ENCODE results near the gene MLH3. TPM values are rescaled to one million over a fixed set of nuclear protein-coding genes. Genes with fewer than 3 reads are reported as not detected.

Gene MLH3
- polyA plus RNA-seq, 6 donors from 2014 or later: 6.4 to 17.3 (median 10.5) TPM

- Mint-ChIP-seq H3K9me3 (no peaks in the 10 kb centered on the region), H3K4me1 (no peaks in the 10 kb centered on the region), H3K4me3 (no peak overlapping the region), H3K27me3 (no peaks in the 10 kb centered on the region), H3K36me3 (no peaks in the 10 kb centered on the region), H3K27ac (no peak overlapping the region)
- no peak for DNase-seq
- ATAC-seq (ENCODE audit: low read depth in 2 of 2): no peak
Measured at GRCh38 chr14:74976264-74977113, 74.8 kb downstream of the MLH3 start.

- Mint-ChIP-seq H3K9me3 (no peaks in the 10 kb centered on the region), H3K4me3 (peak overlapping the region in 2 of 8 donors; percentile 33 to 74), H3K27me3 (no peaks in the 10 kb centered on the region), H3K27ac (peak overlapping the region in 1 of 6 donors; percentile 84), H3K36me3 (no peaks in the 10 kb centered on the region), H3K4me1 (no peaks in the 10 kb centered on the region)
- ATAC-seq (ENCODE audit: low read depth in 2 of 2): no peak
- no peak for DNase-seq
Measured at GRCh38 chr14:74975059-74975810, 76.0 kb downstream of the MLH3 start.

- no peaks in the 10 kb centered on the region for H3K27me3 Mint-ChIP-seq
- no peaks in the 10 kb centered on the region for H3K9me3 Mint-ChIP-seq
- H3K27ac Mint-ChIP-seq: peak overlapping the region in 2 of 6 donors; percentile 15 to 54
- H3K36me3 Mint-ChIP-seq: no peaks in the 10 kb centered on the region
- no peak overlapping the region for H3K4me3 Mint-ChIP-seq
- ATAC-seq (ENCODE audit: low read depth in 2 of 2): no peak
- H3K4me1 Mint-ChIP-seq: no peaks in the 10 kb centered on the region
- DNase-seq: no peak
Measured at GRCh38 chr14:74974364-74975058, 76.8 kb downstream of the MLH3 start.

- Mint-ChIP-seq H3K27me3 (no peaks in the 10 kb centered on the region), H3K36me3 (no peaks in the 10 kb centered on the region), H3K4me3 (no peak overlapping the region), H3K27ac (peak overlapping the region in 2 of 6 donors; percentile 15 to 54), H3K4me1 (no peaks in the 10 kb centered on the region), H3K9me3 (no peaks in the 10 kb centered on the region)
- no peak for ATAC-seq (ENCODE audit: low read depth in 2 of 2)
- no peak for DNase-seq
Measured at GRCh38 chr14:74973905-74974363, 77.3 kb downstream of the MLH3 start.

GRCh38 chr14:74973003-74973653 lies 78.1 kb downstream of the MLH3 start:
- Mint-ChIP-seq H3K27me3 (no peaks in the 10 kb centered on the region), H3K36me3 (no peaks in the 10 kb centered on the region), H3K4me1 (no peaks in the 10 kb centered on the region), H3K27ac (no peak overlapping the region), H3K9me3 (no peaks in the 10 kb centered on the region), H3K4me3 (no peak overlapping the region)
- DNase-seq: no peak
- ATAC-seq (ENCODE audit: low read depth in 2 of 2): peak in 1 of 2 donors; percentile 21

GRCh38 chr14:74968811-74969210 lies 82.5 kb downstream of the MLH3 start:
- Mint-ChIP-seq H3K27me3 (no peaks in the 10 kb centered on the region), H3K36me3 (no peaks in the 10 kb centered on the region), H3K9me3 (no peaks in the 10 kb centered on the region), H3K4me1 (peaks cover 0 to 4% (median 1%) of the 10 kb centered on the region in 3 donors), H3K27ac (peak overlapping the region in 1 of 6 donors; percentile 60), H3K4me3 (no peak overlapping the region)
- ATAC-seq (ENCODE audit: low read depth in 2 of 2) (no peak), DNase-seq (no peak)

GRCh38 chr14:74965486-74966153 lies 85.6 kb downstream of the MLH3 start:
- H3K27me3 Mint-ChIP-seq: no peaks in the 10 kb centered on the region
- DNase-seq (no peak), ATAC-seq (ENCODE audit: low read depth in 2 of 2) (no peak)
- H3K4me1 Mint-ChIP-seq: peaks cover 19 to 25% (median 21%) of the 10 kb centered on the region in 3 donors
- no peaks in the 10 kb centered on the region for H3K36me3 Mint-ChIP-seq
- no peak overlapping the region for H3K4me3 Mint-ChIP-seq
- H3K9me3 Mint-ChIP-seq: no peaks in the 10 kb centered on the region
- peak overlapping the region in 1 of 6 donors; percentile 50 for H3K27ac Mint-ChIP-seq

- ATAC-seq (ENCODE audit: low read depth in 2 of 2): no peak
- no peak for DNase-seq
- Mint-ChIP-seq H3K36me3 (no peaks in the 10 kb centered on the region), H3K27me3 (no peaks in the 10 kb centered on the region), H3K9me3 (no peaks in the 10 kb centered on the region), H3K4me1 (peaks cover 19 to 25% (median 21%) of the 10 kb centered on the region in 3 donors), H3K27ac (no peak overlapping the region), H3K4me3 (no peak overlapping the region)
Measured at GRCh38 chr14:74964787-74965485, 86.3 kb downstream of the MLH3 start.

Other genes with a start within 250 kb of the MLH3 start
- under 1 TPM in 1 of 6 donors, not detected in 5; 0.22 TPM for gene PROX2, start 175.3 kb downstream of the MLH3 start, polyA plus RNA-seq (ENCODE audit: low read depth in 6 of 6)
- 10 to 100 TPM in 1 of 6 donors, 1 to 10 TPM in 5; 6.6 to 10.5 (median 8.2) TPM for gene DLST, start 169.6 kb downstream of the MLH3 start, polyA plus RNA-seq (ENCODE audit: low read depth in 6 of 6)
- gene RPS6KL1, start 128.2 kb downstream of the MLH3 start, polyA plus RNA-seq (ENCODE audit: low read depth in 6 of 6): under 1 TPM in 2 of 6 donors, not detected in 4; 0.34 to 0.42 TPM
- under 1 TPM in 4 of 6 donors, not detected in 2; 0.13 to 0.65 (median 0.15) TPM for gene PGF, start 95.9 kb downstream of the MLH3 start, polyA plus RNA-seq (ENCODE audit: low read depth in 6 of 6)
- gene EIF2B2, start 48.5 kb downstream of the MLH3 start, polyA plus RNA-seq (ENCODE audit: low read depth in 6 of 6): 10 to 100 TPM; 19.7 to 31.8 (median 26.2) TPM
- gene ACYP1, start 12.6 kb upstream of the MLH3 start, polyA plus RNA-seq (ENCODE audit: low read depth in 6 of 6): 10 to 100 TPM; 12.0 to 21.8 (median 17.2) TPM
- gene ZC2HC1C, start 18.2 kb upstream of the MLH3 start, polyA plus RNA-seq (ENCODE audit: low read depth in 6 of 6): 1 to 10 TPM in 1 of 6 donors, under 1 TPM in 4, not detected in 1; 0.15 to 1.2 (median 0.48) TPM
- 10 to 100 TPM in 5 of 6 donors, 1 to 10 TPM in 1; 9.4 to 22.7 (median 16.1) TPM for gene NEK9, start 75.6 kb upstream of the MLH3 start, polyA plus RNA-seq (ENCODE audit: low read depth in 6 of 6)
- gene TMED10, start 125.1 kb upstream of the MLH3 start, polyA plus RNA-seq (ENCODE audit: low read depth in 6 of 6): 100 to 1,000 TPM; 228 to 283 (median 252) TPM
- gene FOS, start 227.4 kb upstream of the MLH3 start, polyA plus RNA-seq (ENCODE audit: low read depth in 6 of 6): 1,000 to 10,000 TPM in 5 of 6 donors, 100 to 1,000 TPM in 1; 863 to 3,933 (median 2,927) TPM

All from naive B cell (primary cell).